GM10266 (cell line): ENCODE measurements around the gene KLHL1.

Experiments used
- DNase-seq: peaks from one replicate; pipeline ENCODE4 v3.0.0; 2012; ENCODE audit errors: extremely low spot score
- CTCF ChIP-seq: IDR thresholded peaks from 2 replicates; pipeline ENCODE4 v1.5.1; 2012; ENCODE audit warnings: mild to moderate bottlenecking, low read depth; ENCODE audit not compliant: control insufficient read depth, insufficient read depth; ENCODE audit errors: missing control alignments

KLHL1 gene

GRCh38 chr13:69970520-69970919, 137.7 kb downstream of the KLHL1 start:
- TF ChIP-seq CTCF, result no peak
- DNase-seq, result no peak

DNA sequence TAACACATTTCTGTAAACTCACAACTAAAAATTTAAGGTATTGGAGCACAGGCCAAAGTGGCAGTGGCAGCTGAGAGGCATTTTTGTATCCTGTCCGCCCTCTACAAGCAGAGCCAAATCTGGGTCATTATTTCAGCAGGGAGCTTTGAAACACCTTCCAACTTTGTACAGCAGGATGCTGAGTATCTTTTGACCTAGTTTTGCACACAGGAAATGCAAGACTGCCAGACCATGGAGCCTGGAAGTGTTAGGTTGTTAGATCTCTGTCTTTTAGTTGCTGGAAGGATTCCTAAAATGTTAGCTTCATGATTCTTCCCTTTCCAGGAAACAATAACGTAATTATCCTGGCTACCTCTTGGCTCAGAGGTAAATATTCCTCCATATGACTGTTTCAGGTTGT, 149.2 kb downstream of the KLHL1 start:
- TF ChIP-seq CTCF, result no peak
- no peak for DNase-seq

GRCh38 chr13:69956839-69957238, 151.4 kb downstream of the KLHL1 start:
- no peak for DNase-seq
- TF ChIP-seq CTCF, result no peak

- DNase-seq, result no peak
- TF ChIP-seq CTCF, result no peak
Observed at GRCh38 chr13:69956349-69956748, 151.9 kb downstream of the KLHL1 start.

GRCh38 chr13:69955271-69955670, 153.0 kb downstream of the KLHL1 start:
- TF ChIP-seq CTCF, result no peak
- no peak for DNase-seq

- DNase-seq, result no peak
- TF ChIP-seq CTCF, result no peak
Observed at GRCh38 chr13:69951412-69951811, 156.8 kb downstream of the KLHL1 start.

- no peak for TF ChIP-seq CTCF
- no peak for DNase-seq
Observed at GRCh38 chr13:69950160-69950559, 158.1 kb downstream of the KLHL1 start.
